HG03558 (cell line): Measurements from ENCODE around the gene EDEM2.
A peak's percentile ranks its signal among the peaks of the same experiment; 100 is the strongest.
"Not testable (repeated sequence)": the region's sequence is repeated elsewhere in the genome, so short reads cannot be mapped to it uniquely, and the experiment has no call there.

Experiments
- ATAC-seq: cut with Tn5 transposase; IDR thresholded peaks from one replicate; pipeline ENCODE4 v1.9.1; 2021; ENCODE audit warnings: moderate number of reproducible peaks; ENCODE audit not compliant: unreplicated experiment; ENCODE audit errors: extremely low read depth

The EDEM2 gene

DNA sequence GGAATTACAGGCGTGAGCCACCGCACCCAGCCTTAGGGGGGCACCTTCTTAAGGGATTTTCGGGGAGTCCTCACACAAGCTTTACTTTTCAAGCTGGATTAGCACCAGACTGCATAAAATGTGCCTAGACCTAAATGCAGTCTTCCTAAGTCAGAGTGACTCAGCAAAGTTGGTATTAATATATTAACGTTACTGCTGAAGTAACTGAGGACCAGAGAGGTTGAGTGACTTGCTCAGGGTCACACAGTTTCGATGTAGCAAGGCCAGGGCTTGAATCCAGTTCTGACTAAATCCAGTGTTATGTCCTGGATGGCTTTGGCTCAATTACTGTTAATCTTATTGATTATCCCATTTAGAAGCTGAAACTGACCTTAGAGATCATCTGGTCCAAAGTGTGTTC, 13.4 kb downstream of the EDEM2 start:
- no peak for ATAC-seq

DNA sequence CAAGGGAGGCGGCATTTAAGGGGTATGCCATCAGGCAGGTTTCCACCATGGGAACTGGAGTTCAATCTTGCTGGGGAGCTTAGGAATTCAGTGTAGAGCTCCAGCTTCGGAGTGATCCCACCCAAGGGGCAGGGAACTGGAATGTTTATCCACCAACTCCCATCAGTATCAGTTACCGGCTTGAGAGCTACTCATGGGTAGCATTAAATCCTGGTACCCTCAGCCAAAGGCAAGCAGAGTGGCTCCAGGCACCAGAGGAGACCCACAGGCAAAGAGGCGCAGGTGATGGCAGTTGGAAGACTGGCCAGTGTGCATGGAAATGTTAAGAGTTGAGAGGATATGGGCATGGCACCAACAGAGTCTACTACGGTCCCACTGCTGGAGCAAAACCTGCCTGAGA, 14.1 kb downstream of the EDEM2 start:
- ATAC-seq: no peak

DNA sequence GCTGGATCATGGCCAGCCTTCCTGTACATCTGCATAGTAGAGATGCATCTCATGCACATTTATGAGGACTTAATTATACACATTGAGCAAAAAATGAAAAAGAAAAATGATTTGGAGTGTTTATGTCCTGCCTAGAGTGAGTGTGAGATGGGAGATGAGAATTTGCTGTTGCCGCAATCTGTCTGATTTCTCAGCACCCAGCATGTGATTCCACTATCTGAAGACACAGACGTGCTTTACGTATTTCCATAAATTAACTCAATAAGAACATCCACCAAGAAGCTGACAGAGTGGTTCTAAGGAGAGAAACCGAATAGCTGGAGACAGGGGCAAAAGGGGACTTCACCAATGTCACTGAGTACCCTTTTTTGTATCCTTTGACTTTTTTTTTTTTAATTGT, 15.2 kb downstream of the EDEM2 start:
- ATAC-seq: no peak

DNA sequence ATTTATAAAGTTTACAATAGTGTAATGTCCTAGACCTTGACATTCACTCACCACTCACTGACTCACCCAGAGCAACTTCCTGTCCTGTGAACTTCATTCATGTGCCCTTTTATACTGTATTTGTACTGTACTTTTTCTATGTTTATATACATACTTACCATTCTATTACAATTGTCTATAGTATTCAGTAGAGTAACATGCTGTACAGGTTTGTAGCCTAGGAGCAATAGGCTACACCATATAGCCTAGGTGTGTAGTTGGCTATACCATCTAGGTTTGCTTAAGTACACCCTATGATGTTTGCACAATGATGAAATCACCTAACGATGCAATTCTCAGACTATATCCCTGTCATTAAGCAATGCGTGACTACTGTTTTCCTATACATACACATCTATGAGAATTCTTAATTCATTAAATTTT, 17.5 kb downstream of the EDEM2 start:
- no peak for ATAC-seq

DNA sequence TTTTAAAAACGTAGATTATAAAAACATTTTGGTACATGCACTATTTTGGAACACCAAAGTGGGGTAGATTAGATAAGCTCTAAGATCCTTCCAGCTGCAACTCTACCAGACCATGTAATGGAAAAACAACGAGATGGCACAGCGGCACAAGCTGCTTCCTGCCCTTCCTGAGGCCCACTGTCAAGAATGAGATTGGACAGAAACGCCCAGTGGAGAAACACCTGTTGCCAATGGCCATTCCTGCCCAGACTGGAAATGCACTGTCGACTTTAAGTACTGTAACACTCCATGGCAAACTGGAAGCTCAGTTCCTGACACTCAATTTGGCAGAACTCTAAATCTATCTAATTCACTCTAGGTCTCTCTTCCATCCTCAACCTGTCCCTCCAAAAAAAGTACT, 21.4 kb downstream of the EDEM2 start:
- no peak for ATAC-seq

DNA sequence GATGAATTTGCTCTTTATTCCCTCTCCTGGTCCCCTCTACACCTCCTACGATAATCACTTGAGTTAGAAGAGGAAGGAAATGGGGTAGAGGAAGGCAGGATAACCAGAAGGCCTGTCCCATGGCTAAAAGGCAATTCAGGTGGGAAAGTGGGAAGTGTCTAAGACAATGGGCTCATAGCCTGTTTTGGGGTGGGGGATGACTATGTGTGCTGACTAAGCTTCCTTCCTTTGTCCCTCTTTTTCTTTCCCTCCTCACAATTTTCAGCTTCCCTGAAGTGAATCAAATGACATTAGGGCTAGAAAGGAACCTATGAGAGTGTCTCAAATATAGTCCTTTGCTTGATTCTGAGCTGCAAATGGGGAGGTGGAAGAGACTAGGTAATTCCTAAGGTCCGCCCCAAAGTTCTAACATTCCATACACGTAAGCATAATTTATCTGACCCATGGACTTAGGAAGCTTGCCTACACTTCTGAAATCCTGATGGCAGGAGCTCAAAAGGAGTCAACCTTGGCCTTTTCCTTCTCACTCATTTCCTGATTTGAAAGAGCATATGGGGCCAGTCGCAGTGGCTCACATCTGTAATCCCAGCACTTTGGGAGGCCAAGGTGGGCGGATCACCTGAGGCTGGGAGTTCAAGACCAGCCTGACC, 24.3 kb downstream of the EDEM2 start:
- ATAC-seq: no peak

DNA sequence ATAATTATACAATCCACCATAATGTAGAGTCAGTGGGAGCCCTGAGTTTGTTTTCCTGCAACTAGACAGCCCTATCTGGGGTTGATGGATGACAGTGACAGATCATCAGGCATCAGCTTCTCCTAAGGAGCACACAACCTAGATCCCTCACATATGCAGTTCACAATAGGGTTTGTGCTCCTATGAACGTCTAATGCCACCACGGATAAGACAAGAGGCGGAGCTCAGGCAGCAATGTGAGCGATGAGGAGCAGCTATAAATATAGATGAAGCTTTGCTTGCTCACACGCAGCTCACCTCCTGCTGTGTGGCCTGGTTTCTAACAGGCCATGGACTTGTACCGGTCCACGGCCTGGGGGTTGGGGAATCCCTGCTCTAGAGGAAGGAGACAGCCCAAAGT, 25.9 kb downstream of the EDEM2 start:
- no peak for ATAC-seq

DNA sequence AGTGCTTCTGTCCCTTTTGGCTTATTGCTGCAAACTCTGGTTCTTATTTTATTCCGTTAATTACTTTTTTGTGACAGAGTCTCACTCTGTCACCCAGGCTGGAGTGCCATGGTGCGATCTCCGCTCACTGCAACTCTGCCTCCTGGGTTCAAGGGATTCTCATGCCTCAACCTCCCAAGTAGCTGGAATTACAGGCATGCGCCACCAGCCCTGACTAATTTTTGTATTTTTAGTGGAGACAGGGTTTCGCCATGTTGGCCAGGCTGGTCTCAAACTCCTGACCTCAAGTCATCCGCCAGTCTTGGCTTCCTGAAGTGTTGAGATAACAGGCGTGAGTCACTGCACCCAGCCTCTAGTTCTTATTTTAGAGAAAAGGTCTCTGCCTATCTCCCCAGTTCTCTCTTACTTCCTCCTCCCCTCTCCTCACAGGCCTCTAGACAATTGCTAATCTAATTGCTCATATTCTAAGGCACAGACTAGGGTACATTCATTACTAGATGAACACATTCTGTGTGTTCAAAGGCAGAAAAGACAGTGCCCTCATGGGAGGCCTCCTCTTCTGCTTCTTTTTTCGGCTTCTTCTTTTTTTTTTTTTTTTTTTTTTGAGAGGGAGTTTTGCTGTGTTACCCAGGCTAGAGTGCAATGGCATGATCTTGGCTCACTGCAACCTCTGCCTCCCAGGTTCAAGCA, 27.0 kb downstream of the EDEM2 start:
- ATAC-seq: no peak

DNA sequence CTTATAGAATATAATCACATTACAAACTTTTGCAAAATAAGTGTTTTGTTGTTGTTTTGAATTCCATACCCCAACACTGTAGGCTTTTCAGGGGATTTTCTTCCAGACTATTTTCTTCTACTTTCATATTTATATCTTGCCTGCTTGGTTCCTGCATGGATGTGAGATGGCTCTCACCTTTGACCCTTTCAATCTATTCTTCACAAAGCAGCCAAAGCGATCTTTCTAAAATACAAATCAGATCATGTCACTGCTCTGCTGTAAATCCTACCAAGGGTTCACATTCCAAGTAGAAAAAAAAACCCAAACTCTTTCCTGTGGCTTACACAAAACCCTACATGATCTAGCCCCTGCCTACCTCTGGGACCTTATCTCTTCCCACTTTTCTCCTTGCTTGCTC, 29.5 kb downstream of the EDEM2 start:
- ATAC-seq: no peak

DNA sequence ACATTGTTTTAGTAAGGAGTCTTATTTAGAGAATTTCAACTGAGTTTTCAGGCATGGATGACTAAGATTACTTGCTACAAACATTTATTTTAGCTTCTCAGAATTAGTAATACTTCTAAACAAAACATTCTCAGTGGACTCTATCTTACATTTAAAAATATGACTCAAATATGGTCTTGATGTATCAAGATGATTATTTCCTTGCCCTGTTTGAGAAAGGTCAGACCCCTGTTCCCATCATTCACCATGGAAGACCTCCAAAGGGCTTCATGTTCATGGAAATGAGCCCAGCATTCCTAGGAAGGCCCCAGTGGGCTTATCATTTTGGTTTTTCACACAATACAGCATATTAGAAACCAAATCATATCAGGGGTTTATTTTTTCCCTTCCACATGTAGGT, 29.9 kb downstream of the EDEM2 start:
- ATAC-seq: no peak

DNA sequence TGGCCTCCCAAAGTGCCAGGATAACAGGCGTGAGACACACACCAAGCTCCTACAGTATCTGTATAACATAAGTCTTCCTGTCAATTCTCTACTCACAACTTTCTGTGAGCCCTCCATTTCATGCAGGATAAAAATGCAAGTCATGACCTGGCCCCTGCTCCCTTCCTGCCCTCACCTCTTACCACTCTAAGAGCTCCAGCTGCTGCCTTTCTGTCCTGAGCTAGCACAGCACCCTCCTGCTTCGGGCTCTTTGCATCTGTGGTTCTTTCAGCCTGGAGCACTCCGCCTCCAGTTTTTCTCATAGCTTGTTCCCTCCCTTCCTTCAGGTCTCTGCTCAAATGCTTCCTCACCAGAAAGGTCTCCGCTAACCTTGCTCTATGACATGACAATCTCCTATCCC, 30.9 kb downstream of the EDEM2 start:
- ATAC-seq: no peak

DNA sequence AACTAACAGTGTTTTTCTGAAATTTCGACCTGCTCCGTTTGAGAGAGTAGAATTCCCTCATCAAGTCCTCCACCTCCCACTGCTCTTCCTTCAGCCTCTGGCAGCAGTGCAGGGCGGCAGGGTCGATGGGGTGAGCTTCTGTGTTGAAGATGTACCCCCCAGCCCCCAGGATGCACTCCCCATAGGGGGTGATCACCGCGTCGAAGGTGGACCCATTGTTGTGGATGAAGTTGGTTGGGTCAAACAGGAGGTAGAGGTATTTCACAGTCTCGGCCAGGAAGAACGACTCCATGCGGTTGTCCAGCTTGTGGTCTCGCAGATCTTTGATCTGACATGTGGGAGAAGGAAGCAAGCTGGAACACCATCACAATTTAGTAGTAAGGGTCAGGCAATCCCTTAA, 31.5 kb downstream of the EDEM2 start:
- no peak for ATAC-seq

DNA sequence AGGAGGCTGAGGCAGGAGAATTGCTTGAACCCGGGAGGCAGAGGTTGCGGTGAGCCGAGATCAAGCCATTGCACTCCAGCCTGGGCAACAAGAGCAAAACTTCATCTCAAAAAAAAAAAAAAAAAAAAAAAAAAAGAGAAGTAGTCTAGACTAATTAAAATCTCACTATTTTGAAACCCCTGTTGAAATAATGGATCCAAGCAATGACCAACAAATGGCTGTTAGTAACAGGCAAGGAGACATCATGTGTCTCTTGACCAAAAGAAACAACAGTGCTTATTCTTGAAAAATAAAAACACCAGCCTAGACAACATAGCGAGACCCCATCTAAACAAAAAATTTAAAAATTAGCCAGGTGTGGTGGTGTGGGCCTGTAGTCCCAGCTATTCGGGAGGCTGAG, 34.9 kb downstream of the EDEM2 start:
- ATAC-seq: not testable (repeated sequence)

DNA sequence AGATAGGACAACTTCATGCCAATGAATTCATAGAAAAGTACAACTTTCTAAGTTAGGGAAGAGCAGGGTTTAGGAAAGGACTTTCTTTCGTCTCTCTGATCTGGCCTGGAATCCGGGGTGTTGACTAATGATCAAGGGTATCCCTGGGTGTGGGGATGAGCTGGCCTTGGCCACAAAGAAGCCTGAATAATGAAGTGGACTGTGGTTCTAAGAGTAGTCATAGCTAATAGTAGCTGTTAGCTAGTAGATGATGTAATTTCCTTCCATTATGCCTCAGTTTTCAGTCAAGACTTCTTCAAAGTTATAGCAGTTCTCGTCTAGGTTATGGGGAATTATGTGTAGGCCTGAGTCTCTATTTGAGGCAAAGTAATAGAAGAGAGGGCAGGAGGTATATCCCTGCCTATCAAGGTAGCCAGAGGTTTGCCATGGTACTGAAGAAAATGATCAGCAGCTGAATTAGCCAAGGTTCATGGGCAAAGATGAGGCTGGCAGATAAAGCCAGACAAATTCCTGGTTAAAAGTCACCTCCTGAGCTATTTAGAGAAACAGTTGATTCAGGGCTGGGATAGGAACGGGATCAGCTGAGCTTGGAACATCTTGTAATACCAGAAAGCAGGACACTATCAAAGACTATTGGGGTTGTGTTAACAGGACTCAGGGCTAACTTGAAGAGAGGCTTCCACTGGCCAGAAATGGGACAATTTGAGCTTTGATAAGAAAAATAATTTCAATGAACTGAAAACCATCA, 35.8 kb downstream of the EDEM2 start:
- no peak for ATAC-seq

DNA sequence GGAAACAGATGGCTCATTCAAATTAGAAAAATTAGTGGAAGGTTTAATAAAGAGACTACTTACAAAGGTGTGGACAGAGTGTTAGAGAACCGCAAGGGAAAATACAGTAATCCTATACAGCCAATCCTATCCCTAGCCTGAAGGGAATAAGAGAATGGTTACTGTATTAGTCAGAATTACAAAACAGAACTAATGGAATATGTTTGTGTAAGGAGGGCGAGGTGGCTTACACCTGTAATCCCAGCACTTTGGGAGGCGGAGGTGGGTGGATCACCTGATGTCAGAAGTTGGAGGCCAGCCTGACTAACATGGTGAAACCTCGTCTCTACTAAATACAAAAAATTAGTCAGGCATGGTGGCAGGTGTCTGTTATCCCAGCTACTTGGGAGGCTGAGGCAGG, 38.2 kb downstream of the EDEM2 start:
- no peak for ATAC-seq

DNA sequence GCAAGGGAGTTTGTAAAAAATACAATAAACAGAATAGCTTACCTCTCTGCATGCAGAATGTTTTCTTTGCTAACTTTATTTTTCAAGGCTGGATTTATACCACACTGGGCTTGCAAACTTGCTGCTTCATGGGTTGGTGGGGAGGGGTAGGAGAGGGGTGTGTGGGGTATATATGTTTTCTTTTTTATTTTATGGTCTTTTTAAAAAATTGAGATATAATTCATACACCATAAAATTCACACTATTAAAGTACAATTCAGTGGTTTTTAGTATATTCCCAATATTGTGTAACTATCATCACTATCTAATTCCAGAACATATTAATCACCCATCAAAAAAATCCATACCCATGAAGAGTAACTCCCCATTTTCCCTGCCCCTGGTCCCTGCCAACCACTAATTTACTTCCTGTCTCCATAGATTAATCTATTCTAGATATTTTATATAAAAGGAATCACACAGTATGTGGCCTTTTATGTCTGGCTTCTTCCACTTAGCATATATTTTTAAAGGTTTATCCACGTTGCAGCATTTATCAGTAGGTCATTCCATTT, 40.2 kb downstream of the EDEM2 start:
- ATAC-seq: no peak

DNA sequence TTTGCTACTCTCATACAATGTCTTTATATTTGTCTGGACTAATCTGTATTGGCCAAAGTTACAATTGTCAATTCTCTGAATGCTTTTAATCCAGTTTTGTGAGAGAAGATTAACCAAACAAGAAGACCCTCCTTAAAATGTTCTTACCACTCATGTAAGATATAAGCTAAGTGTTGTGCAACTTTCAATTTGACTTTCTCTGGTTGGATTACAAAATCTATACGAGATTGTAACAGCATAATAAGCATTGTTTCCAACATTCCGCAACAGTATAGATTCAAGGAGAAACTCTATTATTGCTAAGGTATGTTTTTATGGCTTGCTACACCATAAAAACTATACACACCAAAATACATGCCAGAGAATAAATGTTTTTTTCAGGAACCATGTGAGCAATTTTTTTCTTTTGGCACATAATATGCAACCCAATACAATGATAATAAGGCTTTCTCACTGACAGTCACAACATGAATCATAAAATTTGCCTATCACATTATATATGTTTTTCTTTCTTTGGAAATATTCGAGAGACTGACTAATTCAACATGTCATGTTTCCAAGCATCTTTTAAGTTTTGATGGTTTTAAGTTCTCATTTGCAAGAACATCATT, 42.3 kb downstream of the EDEM2 start:
- ATAC-seq: no peak

DNA sequence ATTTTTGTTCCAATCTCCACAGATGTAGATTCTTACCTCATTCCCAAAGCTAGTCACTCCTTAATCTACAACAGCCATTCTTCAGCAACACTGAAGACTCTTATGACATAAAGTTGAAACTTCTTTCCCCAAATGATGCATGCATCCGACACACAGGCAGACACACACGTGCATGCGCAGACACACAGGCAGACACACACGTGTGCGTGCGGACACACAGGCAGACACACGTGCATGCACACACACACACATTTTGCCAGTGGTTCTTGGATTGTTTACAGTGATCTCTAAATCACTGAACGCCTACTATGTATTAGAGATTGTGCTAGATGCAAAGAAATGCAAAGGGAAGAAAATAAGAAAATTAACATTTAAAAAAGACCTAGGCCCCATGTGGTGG, 45.5 kb downstream of the EDEM2 start:
- ATAC-seq: no peak

DNA sequence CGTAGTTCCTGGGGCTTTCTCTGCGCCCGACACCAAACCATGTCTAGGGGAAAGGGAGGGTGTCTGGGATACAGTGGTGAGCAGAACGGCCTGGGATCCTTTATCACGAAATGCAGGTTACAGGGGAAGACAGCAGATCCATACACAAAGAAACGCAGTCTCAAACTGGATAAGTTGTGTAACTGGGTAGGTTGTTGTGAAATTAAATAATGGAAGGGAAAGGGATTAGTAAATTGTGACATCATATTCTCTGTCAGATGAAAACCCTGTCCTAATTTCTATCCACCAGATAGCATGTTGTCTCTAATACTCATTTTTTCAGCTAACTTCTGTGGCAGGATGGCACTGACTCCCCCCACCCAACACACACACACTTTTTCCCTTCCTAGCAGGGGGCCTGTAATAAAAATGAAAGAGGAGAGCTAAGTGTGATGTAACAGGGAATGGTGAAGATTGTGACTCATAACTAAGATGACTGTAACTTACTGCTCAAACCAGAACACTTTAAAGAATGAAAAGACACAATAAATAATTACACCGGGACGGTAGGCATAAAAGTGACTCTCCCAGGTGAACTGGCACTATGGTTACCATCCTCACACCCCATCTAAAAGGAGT, 53.8 kb downstream of the EDEM2 start:
- ATAC-seq: no peak

DNA sequence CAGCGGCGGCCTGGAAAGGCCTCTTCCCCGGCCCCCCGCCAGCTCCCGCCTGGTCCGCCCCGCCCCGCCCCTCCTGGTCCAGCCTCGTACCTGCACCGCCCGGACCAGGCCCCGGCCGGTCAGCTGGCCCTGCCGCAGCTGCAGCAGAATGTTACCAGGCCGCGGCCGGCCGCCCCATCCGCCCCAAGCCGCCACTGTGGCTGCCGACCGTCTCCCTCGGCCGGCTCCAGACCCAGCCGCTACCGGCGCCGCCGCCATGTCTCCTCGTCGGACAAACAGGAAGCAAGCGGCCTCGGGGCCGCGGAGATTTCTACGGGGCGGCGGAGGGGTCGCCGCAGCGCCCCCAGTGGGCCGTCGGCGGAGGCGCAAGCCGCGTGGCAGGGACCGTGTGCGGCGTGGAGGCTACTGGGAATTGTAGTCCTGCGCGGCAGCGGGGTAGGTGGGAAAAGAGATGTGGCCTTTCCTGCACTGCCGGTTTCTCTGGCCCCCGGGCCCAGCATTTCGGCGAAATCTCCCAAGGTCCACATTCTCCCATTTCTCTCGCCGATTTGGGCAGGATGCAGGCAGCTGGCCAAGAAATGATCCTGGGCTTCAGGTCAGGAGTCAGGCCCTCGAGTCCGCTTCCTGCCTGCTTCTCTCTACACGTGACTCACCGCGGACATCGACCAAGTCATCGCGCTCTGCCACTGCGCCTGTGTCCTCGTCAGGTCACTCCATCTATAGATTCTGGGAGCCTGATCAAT, 54.4 kb downstream of the EDEM2 start, which contains the start of gene TRPC4AP:
Gene TRPC4AP (minus strand): TSS at position 284 of the 743 bp plus-strand sequence. CDS start 26 bp downstream, at position 258.
- peak; percentile 70 for ATAC-seq
